ENCODE data around the gene IGLL5. TPM values are rescaled to one million over a fixed set of nuclear protein-coding genes. Genes with fewer than 3 reads are reported as not detected.

The IGLL5 gene
- total RNA-seq, 1 experiment from 2014 or later, result not detected

DNA sequence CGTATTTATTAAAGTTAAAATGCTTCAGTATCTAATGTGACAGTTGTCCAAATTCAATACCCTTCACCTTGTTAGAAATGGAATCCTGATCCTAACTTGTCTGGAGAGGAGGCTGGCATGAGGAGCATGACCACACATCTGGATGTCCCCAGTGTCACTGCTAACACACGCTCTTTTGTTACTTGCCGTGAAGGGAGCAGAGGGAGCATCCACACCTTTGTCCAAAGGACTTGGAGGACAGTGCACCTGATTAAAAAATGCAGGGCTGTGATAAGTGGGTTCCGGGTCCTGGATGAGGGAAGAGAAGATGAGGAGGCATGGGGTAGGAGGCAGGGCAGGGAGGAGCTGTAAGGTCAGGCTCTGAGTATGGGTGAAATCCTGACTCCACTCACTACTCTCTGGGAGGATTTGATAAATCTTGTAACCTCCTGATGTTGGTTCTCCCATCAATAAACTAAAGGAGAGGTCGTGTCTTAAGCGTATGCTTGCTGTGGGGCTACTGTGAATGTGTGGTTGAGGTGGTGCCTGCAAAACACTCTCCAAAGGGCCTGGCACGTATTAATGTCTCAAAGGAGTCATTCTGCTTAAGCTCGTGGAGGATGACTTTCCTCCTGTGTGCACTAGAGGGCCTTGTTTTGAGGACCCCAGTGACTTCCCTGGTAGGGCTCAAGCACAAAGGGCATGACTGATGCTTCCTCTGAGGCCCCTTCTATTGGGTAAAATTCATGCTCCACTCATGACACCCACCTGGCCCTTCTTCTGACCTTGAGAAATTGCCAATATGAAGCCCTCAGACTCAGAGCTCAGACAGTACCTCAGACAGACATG, 16.8 kb upstream of the IGLL5 start:
- no peak overlapping the region for H3K4me3 Mint-ChIP-seq (ENCODE audit: unreplicated experiment)
- BruUV-seq (replicated peaks), result no TSS peak
- no peaks in the 10 kb centered on the region for H3K4me1 Mint-ChIP-seq (ENCODE audit: insufficient read depth, unreplicated experiment)
- H3K27me3 Mint-ChIP-seq (ENCODE audit: insufficient read depth, unreplicated experiment), result peaks cover 69% of the 10 kb centered on the region
- intact Hi-C loops (cut with micrococcal nuclease), result no loop called here
- ChIA-PET POLR2A (no interaction called here), CTCF (interaction anchor here (0.6 to 1.1 kb wide), 3 partner anchors 257 to 657 kb away, joined by 3 read pairs; no protein-coding TSS in a partner anchor)
- H3K36me3 Mint-ChIP-seq (ENCODE audit: insufficient read depth, unreplicated experiment), result no peaks in the 10 kb centered on the region
- no peak for DNase-seq (ENCODE audit: unreplicated experiment)
- H3K9me3 Mint-ChIP-seq (ENCODE audit: unreplicated experiment), result peaks cover 7% of the 10 kb centered on the region
- no peak overlapping the region for H3K27ac Mint-ChIP-seq (ENCODE audit: low read depth, unreplicated experiment)
- no peak for TF ChIP-seq CTCF (IDR thresholded peaks at IDR 0.05; ENCODE audit: unreplicated experiment)

DNA sequence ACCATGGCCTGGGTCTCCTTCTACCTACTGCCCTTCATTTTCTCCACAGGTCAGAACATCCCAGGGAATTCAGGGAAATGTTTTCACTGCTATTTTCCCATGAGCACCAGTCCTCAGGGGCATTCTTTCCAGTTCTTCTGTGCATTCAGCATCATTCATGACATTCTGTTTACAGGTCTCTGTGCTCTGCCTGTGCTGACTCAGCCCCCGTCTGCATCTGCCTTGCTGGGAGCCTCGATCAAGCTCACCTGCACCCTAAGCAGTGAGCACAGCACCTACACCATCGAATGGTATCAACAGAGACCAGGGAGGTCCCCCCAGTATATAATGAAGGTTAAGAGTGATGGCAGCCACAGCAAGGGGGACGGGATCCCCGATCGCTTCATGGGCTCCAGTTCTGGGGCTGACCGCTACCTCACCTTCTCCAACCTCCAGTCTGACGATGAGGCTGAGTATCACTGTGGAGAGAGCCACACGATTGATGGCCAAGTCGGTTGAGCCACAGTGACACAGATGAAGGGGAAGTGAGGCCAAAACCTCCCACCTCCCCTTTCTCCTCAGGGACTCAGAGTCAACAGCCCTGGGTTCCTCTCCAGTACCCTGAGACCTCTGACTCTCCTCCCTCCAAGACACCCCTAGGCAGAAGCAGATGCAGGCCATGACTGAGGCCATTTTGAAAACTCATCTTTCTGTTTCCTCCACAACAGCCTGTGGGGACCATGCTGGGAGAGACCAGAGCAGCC, 15.9 kb upstream of the IGLL5 start:
- no peak overlapping the region for H3K27ac Mint-ChIP-seq (ENCODE audit: low read depth, unreplicated experiment)
- H3K4me1 Mint-ChIP-seq (ENCODE audit: insufficient read depth, unreplicated experiment), result no peaks in the 10 kb centered on the region
- intact Hi-C loops (cut with micrococcal nuclease), result no loop called here
- TF ChIP-seq CTCF (IDR thresholded peaks at IDR 0.05; ENCODE audit: unreplicated experiment), result no peak
- no peaks in the 10 kb centered on the region for H3K36me3 Mint-ChIP-seq (ENCODE audit: insufficient read depth, unreplicated experiment)
- POLR2A ChIA-PET, result no interaction called here
- H3K27me3 Mint-ChIP-seq (ENCODE audit: insufficient read depth, unreplicated experiment), result peaks cover 60% of the 10 kb centered on the region
- no peak overlapping the region for H3K4me3 Mint-ChIP-seq (ENCODE audit: unreplicated experiment)
- BruUV-seq (replicated peaks), result no TSS peak
- CTCF ChIA-PET, result interaction anchor here (0.6 to 1.1 kb wide), 3 partner anchors 256 to 658 kb away, joined by 3 read pairs; no protein-coding TSS in a partner anchor
- H3K9me3 Mint-ChIP-seq (ENCODE audit: unreplicated experiment), result peaks cover 7% of the 10 kb centered on the region
- DNase-seq (ENCODE audit: unreplicated experiment), result no peak

DNA sequence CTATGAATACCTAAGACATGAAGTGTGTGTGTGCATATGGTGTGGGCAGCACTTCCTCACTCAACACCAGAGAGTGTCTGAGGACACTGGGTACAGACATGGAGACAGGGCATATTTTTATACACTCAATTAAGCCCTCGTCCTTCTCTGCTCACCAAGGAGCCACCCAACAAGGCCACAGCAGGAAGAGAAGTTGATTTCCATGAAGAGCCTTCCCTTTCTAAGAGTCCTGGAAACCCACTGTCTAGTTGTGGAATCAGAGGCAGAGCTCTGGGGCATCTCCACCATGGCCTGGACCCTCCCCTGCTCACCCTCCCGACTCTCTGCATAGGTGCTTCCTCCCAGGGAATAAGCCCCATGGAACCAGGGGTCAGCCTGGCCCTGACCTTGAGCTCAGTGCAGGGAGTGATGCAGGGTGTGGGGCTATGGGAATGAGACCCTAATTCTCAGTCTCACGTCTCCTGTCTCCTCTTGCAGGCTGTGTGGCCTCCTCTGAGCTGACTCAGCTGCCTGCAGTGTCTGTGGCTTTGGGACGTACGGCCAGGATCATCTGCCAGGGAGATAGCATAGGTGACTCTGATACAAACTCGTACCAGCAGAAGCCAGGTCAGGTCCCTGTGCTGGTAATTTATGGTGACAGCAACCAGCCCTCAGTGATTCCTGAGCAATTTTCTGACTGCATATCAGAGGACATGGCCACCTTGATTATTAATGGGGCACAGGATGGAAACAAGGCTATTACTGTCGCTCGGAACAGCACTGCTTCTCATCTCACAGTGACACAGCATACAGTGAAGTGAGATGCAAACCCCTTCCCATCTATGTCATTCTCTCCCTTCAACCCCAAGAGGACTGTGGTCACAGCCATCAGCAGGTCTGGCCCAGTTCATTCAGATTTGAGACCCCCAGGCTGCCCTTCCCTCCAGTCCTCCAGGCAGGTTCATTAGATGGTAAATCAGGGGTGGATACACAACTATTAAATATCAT, 14.6 kb upstream of the IGLL5 start:
- Mint-ChIP-seq H3K27me3 (ENCODE audit: insufficient read depth, unreplicated experiment) (peaks cover 53% of the 10 kb centered on the region), H3K4me3 (ENCODE audit: unreplicated experiment) (no peak overlapping the region), H3K9me3 (ENCODE audit: unreplicated experiment) (peaks cover 7% of the 10 kb centered on the region), H3K27ac (ENCODE audit: low read depth, unreplicated experiment) (no peak overlapping the region), H3K36me3 (ENCODE audit: insufficient read depth, unreplicated experiment) (no peaks in the 10 kb centered on the region), H3K4me1 (ENCODE audit: insufficient read depth, unreplicated experiment) (no peaks in the 10 kb centered on the region)
- intact Hi-C loops (cut with micrococcal nuclease), result no loop called here
- no peak for TF ChIP-seq CTCF (IDR thresholded peaks at IDR 0.05; ENCODE audit: unreplicated experiment)
- CTCF ChIA-PET, result interaction anchor here (0.7 to 2.7 kb wide), 2 partner anchors 25 to 242 kb away, joined by 6 to 11 read pairs; no protein-coding TSS in a partner anchor
- DNase-seq (ENCODE audit: unreplicated experiment), result no peak
- POLR2A ChIA-PET, result no interaction called here
- no TSS peak for BruUV-seq (replicated peaks)
